GM18517 (cell line): Measurements from ENCODE around the gene TMEM150B.

Source experiments
- ATAC-seq: cut with Tn5 transposase; IDR thresholded peaks from one replicate; pipeline ENCODE4 v1.9.1; 2021; ENCODE audit warnings: mild to moderate bottlenecking, moderate library complexity; ENCODE audit not compliant: unreplicated experiment

The TMEM150B gene, protein sequence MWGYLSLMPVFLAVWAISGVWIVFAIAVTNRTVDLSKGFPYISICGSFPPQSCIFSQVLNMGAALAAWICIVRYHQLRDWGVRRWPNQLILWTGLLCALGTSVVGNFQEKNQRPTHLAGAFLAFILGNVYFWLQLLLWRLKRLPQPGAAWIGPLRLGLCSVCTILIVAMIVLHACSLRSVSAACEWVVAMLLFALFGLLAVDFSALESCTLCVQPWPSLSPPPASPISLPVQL

DNA sequence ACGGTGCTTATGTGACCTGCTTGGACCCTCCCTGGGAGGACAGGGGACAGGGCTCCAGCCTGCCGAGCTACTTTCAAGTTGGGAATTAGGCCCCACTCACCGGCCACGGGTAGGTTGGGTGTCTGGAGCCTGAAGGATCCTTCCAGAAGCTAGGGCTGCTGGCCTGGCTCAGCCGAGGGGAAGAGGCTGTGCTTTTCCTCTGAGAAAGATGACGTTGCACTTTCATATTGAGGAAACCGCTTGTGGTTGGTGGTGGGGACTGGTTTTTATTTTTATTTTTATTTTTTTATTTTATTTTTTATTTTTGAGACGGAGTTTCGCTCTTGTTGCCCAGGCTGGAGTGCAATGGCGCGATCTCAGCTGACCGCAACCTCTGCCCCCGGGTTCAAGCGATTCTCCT, at the start of gene TMEM150B:
Gene TMEM150B (minus strand): TSS at position 170 of the 400 bp plus-strand sequence. CDS start 4,305 bp downstream, outside the sequence.
- ATAC-seq = no peak

DNA sequence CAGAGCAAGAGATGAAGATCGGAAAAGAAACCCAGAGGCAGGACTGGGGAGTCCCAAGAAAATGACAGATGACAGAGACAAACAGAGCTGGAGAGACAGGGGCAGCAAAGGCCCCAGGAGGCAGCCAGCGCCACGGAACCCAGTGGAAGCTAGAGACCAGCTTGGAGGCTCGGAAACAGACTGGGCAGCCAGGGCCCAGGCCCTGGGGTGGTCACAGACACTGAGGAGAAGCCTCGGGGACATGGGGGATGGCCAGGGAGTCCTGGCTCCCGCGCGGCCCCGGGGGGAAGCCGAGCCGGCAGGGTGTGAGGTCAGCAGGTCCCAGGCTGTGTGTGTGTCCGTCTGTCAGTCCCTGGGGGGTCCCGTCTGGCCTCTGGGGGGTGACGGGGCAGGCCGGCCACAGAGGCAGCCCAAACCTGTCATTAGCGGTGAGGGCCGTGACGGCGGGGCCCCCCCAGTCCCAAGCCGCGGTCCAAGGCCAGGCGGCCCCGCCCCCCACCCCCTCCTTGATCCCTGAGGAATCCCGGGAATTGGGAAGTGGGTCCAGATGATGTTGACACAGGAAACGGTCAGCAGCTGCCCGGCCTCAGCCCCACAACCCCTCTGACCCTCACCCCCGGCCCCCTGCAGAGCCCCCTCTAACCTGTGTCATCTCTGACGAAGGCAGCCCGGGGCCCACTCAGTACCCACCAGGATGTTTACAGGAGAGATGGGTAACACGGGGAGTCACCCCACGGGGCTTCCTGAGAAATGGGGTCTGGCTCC, 49.0 kb upstream of the TMEM150B start:
- no peak for ATAC-seq

DNA sequence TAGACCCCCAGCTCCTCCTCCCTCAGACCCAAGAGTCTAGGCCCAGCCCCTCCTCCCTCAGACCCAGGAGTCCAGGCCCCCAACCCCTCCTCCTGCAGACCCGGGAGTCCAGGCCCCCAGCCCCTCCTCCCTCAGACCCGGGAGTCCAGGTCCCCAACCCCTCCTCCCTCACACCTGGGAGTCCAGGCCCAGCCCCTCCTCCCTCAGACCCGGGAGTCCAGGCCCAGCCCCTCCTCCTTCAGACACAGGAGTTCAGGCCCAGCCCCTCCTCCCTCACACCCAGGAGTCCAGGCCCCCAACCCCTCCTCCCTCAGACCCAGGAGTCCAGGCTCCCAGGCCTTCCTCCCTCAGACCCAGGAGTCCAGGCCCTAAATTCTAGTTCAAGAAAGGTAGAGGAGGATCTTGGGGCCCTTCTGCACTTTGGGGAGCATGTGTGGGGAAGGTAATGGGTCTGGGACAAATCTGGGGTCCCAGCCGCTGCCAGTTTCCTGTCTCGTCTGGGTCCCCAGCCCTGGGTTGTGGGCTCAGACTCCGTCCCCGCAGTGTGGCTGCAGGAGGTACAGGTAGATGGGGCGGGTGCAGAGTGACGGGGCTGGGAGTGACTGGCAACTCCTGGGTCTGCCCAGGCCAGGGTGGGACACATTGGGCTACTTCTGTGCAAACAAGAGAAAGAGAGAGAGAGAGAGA, 48.3 kb upstream of the TMEM150B start:
- ATAC-seq = no peak

DNA sequence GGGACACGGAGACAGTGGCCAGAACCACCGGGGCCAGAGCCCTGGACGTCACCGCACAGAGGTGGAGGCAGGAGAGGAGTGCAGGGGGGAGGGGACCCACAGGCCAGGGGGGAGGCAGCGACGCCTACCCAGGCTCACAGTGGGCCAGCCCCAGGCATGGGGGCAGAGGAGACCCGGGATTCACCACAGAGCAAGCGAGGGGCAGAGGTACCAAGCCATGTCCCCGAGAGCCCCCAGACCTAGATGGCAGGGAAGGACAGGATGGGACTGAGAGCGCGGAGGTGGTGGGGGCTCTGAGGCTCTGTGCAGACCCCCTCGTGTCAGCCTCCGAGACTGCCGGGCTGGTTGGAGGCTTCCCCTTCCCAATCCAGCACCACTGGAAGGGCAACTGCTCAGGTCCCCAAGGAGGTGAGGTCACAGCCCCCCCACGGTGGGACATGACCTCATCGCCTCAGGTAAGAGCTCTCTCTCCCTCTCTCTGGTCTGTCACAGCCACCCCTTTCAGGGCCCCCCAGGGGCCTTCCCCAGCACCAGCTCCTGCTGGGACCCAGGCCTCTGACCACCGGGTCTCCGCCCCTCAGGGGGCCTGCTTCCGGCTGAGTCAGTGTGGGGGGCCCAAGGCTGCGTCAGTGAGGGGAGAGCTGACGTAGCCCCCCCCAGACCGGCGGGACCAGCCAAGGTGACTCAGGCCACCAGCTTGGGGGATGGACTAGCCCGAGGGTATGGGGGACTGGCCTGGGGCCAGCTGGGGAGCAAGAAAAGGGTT, 47.4 kb upstream of the TMEM150B start:
- ATAC-seq = no peak

DNA sequence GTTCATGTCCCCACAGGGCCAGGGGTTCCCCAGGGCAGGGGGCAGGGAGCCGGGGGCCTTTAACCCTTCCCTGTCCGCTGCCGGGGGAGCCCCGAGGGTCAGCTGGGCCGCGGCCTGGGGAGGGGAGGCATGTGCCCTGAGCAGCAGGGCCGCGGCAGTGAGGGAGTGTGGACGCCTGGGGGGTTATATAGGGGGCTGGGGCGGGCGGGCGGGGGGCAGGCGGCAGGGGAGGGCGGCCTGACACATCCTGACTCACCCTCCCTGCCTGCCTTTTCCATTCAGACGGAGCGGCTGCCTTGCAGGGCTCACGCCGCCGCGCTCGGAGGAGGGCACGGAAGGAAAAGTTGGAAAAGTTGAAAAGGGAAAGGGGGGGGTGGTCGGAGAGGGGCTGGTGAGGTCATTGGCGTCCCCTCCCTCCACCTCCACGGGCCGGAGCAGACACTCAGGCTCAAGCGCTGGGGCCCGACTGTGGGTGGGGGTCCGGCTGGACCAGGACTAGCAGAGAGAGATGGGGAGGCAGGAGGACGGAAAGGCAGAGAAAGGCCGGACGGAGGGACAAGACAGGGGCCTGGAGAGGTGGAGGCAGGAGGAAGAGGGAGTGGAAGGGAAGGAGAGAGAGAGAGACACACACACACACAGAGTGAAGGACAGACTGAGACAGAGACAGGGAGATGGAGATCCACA, 45.3 kb upstream of the TMEM150B start, which contains the start of gene IL11:
Gene IL11 (minus strand): TSS at position 159 of the 684 bp plus-strand sequence. CDS start 153 bp downstream, at position 6.
- ATAC-seq = no peak

DNA sequence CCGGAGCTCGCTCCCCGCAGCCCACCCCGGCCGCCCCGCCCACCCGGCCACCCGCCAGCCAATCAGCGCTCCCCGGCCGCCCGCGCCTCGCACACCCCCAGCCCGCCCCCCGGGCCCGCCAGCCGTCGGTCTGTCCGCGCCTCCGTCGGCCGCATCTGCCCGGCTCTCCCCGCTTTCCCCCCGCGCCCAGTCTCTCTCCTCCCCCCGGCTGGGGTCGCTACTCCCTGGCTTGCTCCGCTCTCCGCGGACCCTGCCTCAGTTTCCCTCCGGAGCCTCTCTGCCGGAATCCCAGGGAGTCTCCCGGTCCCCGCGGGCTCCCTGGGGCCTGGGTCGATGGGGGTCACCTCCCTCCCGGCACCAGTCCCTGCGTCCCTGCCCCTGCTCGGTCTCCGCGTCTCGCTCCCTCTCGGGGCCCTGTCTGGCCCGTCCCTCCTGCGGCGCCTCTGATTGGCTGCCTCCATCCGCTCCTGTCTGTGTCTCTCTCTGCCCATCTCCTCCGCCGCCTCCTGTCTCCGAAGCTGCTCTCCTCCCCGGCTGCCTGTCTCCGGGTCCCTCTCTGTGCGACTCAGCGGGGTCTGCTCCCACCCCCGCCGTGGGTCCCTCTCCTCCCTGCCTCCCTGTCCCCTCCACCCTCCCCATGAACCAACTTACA, 44.6 kb upstream of the TMEM150B start:
- ATAC-seq = no peak

DNA sequence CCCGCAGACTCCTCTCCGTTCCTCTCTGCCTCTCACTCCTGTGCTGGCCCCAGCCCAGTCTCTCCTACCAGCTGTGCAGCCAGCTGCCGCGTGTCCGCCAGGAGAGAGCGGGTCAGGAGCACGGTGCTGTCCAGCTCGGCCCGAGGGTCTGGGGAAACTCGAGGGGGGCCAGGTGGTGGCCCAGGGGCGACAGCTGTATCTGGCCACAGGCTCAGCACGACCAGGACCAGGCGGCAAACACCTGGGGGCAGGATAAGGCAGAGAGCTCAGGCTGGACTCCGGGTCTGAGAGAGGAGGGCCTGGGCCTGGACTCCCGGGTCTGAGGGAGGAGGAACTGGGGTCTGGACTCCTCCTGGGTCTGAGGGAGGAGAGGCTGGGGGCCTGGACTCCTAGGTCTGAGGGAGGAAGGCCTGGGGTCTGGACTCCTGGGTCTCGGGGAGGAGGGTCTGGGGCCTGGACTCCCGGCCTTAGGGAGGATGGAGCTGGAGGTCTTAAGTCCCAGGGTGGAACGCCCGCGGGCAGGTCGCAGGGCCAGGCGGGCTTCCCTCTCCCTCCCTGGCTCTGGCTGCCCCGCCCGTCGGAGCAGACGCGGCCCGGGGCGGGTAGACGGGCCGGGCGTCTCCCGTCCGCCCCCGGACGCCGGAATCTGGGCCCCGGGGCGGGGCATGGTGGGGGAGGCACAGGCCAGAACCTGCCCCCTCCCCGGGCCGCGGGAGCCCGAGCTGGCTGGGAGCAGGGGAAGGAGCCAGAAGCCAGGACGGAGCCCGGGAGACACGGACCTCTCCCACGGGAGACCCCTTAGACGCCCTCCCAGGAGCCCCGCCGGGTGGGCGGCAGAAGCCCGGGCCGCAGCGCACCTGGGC, 43.8 kb upstream of the TMEM150B start:
- ATAC-seq = no peak

DNA sequence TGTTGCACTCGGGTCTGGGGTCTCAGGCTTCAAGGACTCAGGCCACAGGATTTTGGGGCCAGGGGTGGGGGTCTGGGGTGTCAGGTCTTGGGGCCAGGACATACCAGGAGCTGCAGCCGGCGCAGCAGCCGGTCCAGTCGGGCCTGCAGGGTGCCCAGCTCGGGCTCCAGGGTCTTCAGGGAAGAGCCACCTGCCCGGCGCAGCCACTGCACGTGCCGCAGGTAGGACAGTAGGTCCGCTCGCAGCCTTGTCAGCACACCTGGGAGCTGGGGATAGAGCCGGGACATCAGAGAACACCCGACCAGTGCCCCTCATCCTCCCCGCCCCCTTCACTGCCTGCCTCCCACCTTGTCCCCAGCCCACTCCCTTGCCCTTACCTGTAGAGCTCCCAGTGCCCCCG, 43.0 kb upstream of the TMEM150B start:
- ATAC-seq = no peak

DNA sequence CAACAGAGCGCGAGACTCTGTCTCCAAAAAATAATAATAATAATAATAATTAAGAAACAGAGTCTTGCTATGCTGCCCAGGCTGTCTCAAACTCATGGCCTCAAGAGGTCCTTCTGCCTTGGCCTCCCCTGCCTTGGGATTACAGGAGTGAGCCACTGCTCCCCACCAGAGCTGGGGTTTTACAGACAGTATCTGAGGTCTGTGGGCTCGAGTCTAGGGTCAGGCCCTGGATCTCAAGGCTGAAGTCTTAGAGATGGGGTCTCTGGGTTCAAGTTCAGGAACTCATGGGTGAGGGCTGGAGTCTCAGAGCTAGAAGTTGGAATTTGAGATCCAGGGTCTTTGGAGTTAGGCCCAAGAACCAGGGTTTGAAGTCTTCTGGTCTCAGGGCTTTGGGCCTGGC, 41.6 kb upstream of the TMEM150B start:
- ATAC-seq = no peak

DNA sequence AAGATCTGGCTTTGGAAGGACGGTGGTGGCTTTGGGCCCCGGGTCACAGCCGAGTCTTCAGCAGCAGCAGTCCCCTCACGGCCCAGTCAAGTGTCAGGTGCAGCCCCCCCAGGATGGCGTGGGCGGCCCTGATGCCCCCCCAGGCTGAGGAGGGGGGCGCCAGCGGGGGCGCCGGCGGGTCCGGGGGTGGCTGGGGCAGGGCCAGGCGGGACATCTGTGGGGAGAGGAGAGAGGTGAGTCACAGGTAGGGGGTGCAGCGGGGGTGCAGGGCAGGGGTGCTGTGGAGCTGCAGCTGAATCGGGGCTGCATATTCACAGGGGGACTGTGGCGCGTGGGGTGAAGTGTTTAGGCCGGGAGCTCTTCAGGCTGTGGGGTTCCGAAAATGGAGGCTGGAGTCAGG, 40.8 kb upstream of the TMEM150B start:
- ATAC-seq = no peak

DNA sequence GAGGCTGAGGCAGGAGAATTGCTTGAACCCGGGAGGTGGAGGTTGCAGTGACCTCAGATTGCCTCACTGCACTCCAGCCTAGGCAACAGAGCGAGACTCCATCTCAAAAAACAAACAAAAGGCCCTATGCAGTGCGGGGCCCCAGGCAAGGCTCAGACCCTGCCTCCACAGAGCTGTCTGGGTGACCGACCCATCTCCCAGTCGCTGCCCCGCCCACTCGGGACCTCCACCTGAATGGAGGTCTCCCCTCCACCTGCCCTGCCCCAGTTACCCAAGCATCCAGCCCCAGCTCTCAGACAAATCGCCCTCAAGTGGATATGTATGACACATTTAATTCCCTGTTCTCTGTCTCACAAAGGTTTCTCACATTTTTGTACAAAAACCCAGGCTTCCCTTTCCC, 40.1 kb upstream of the TMEM150B start:
- ATAC-seq = no peak

DNA sequence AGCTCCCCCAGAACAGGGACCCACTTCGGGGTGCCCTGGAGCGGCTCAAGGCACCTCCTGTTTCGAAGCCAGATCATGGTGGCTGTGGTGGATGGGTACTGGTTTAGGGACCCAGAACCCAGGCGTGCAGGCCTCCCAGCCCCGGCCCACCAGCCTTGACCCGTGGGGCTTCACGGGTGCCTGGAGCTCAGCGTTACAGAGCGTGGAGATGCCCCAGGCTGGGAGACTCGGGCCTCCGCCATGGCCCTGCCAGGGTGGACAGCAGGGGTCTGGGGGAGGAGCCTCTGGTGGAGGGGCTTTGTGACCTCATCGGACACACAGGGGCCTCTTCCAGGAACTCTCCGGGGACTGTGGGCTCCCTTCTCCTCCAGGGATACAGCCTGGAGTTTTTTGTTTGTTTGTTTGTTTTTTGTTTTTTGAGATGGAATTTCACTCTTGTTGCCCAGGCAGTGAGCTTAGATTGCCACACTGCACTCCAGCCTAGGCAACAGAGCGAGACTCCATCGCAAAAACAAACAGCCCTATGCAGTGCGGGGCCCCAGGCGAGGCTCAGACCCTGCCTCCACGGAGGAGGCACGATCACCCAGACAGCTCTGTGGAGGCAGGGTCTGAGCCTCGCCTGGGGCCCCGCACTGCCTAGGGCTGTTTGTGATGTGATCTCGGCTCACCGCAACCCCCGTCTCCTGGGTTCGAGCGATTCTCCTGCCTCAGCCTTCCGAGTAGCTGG, 38.0 kb upstream of the TMEM150B start, which contains the start of gene GARIN5B:
Gene GARIN5B (minus strand): TSS at position 271 of the 727 bp plus-strand sequence. CDS start 194 bp downstream, at position 77.
- ATAC-seq = no peak

DNA sequence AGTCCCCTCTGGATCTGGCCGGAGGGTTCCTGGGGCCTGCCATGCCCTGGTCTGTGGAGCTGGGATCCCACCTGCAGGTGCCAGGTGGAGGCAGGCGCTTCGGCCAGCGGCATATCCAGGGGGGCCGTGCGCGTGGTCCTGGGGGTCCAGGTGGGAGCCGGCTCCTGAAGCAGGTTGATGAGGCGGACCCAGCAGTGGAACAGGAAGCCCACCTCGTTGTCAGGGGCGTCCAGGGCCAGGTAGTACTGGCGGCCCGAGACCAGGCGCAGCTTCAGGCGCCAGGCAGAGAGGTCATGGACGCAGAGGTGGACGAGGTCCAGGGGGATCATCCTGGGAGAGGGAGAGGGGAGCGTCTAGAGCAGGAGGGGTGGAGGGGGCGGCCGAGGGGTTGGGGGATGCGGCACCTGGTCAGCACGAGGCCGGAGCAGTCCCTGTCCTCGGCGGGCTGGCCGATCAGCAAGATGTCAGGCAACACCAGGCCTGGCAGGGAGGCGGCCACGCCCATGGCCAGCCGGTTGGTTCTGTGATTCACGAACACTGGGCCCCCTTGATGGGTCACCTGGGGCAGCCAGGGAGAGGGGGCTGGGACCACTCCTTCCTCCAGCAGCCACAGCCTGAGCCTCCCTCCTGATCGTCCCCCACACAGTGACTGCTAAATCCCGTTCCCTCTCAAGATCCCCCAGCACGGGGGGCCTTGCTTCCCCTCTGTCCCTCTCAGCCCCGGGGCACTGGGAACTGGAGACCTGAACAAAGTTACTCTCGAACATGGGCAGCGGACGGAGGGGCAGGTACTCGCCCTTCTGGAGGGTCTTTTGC, 37.2 kb upstream of the TMEM150B start:
- ATAC-seq = no peak

DNA sequence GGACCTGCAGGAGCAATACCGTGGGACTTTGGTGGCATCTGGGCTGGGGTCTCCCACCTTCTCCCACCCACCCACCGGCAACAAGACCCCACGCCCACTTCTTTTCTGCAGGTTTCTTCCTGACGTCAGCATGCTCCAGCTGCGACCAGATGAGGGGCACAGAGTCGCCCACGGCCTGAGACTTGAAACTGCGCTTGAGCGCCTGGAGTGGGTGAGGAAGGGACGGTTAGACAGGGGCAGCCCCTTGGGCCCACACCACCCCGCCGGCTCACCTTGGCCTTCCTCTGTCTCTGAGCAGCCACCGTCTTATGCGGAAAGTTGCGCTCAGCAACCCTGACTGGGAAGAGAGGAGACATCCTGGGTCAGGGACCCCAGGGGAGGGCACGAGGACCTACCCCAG, 35.8 kb upstream of the TMEM150B start:
- no peak for ATAC-seq

DNA sequence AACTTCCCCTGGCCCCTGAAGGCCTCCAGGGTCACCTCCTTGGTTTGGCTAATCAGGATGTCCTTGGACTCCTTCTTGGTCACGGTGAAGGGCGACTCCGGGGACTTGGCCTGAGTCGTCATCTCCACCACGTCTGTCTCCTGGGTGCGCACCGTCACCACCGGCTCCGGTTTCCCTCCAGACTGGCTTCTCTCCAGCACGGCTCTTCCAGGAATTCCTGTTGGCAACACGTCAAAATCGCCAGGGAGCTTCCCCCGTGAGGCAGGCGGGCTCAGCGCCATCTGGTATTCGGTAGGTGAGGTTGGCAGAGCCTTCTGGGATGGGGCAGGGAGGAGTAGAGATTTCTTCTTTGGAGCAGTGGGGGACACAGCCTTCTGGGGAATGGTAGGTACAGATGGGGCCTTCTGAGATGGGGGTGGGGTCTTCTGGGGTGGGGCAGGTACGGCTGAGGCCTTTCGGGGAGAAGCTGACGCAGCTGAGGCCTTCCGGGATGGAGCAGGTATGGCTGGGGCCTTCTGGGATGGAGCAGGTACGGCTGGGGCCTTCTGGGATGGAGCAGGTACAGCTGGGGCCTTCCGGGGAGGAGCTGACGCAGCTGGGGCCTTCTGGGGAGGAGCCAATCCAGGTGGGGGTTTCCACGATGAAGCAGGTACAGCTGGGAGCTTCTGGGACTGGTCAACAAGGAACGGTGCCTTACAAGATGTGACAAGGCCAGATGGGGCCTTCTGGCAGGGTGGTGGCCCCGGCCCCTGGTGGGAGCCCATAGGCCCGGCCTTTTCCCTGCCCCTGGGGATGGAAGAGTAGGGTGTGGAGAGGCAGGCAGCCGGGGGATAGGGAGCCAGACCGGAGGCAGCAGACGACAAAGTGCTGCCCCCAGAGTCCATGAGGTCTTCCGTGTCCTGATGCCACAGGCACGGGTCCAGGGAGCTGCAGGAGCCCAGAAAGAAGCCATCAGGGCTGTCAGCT, 34.1 kb upstream of the TMEM150B start:
- ATAC-seq = no peak

DNA sequence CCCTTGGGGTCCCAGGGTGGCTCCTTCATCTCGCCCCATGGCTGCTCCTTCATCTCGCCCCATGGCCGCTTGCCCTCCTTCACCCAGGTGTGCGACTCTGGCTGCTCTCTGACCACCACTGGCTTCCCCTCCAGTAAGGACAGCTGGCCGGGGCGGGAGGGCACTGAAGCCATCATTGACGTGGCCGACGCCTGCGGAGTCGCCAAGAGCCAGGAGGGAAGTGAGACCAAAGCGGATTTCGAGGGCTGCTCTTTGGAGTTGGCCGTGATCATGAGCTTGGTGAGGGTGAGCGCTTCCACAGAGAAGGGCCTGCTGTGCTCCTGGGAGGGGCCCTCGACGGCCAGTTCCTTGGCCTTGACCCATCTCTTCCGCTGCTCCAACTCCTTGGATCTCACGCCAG, 33.4 kb upstream of the TMEM150B start:
- no peak for ATAC-seq
